GM20000 (cell line): Measurements from ENCODE around the gene FABP7.

Experiments used
- DNase-seq: peaks from one replicate; pipeline ENCODE4 v3.0.0; 2012; ENCODE audit warnings: low spot score
- CTCF ChIP-seq: IDR thresholded peaks from 2 replicates; pipeline ENCODE4 v1.5.1; 2012; ENCODE audit warnings: mild to moderate bottlenecking, control low read depth; ENCODE audit errors: extremely low read depth, missing control alignments

Gene FABP7

GRCh38 chr6:122779667-122780066 is at the start of gene FABP7:
Gene FABP7, plus strand, starts transcription at chr6:122779716. Its CDS starts 79 bp downstream, at chr6:122779795.
- TF ChIP-seq CTCF, result no peak
- no peak for DNase-seq

- DNase-seq, result no peak
- no peak for TF ChIP-seq CTCF
These were observed 49.2 kb upstream of the FABP7 start for GRCh38 chr6:122730334-122730733.

- DNase-seq, result peak; percentile 12
- peak; percentile 28 for TF ChIP-seq CTCF
These were observed 48.6 kb upstream of the FABP7 start for GRCh38 chr6:122730775-122731386.

DNA sequence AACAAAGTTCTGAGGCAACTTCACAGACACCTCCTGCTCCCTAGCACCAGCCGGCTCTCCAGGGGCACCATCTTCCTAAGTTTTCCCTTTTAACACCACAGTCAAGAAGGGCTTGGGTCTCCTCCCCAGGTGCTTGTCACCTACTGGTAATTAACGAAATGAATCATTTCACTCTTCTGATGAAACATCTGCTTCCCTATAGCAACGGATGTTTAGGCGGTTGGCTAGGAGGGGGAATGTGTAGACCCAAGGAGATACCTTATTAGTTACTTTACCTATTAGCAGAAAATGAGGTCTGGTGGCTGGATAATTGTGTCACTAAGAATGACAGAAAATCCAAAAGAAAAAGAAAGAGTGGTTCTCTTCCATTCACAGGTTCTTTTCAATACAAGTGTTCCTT is 46.3 kb upstream of the FABP7 start:
- no peak for DNase-seq

GRCh38 chr6:122734529-122735395 is 44.8 kb upstream of the FABP7 start:
- no peak for DNase-seq
- no peak for TF ChIP-seq CTCF

More for the DNA sequence above, 46.3 kb upstream of the FABP7 start:
- TF ChIP-seq CTCF, result no peak

GRCh38 chr6:122735582-122735981 is 43.9 kb upstream of the FABP7 start:
- no peak for TF ChIP-seq CTCF
- no peak for DNase-seq

DNA sequence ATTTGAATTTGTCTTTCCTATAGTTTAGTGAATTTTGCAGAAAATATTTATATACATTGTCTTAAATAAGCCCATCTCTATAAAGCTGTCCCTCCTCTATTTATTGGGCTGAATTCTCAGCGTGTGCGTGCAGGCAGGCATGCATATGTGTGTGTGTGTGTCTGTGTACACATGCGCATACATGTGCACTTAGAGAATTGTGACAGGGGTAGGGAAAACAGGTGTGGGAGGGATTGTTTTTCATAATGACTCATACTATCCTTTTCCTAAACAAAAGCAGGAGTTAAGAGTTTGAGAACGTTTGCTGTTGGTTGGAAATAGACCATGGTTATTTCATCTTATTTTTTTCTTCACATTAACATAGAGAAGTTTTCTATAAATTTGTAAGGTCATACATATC is 43.4 kb upstream of the FABP7 start:
- no peak for DNase-seq
- TF ChIP-seq CTCF, result no peak
